K562 (cell line): ENCODE data around the gene MTERF4. TPM values are rescaled to one million over a fixed set of nuclear protein-coding genes. Genes with fewer than 3 reads are reported as not detected.

Source experiments
- CHCHD3 ChIP-seq: fragments of 250-450 bp; sonication (Bioruptor Pico); IDR thresholded peaks from 2 replicates; pipeline ENCODE4 v2.1.2; 2022; ENCODE audit warnings: mild to moderate bottlenecking
- HMGN3 ChIP-seq: IDR thresholded peaks from 2 replicates; pipeline ENCODE4 v1.6.1; 2011; ENCODE audit warnings: borderline replicate concordance, low read depth, mild to moderate bottlenecking, mixed read lengths, low read length; ENCODE audit not compliant: insufficient read length; ENCODE audit errors: extremely low read depth
- HNRNPLL ChIP-seq: fragments of 200-400 bp; formaldehyde crosslinking; IDR thresholded peaks from 2 replicates; pipeline ENCODE4 v1.6.1; 2017; ENCODE audit warnings: low read length, low read depth, mild to moderate bottlenecking; ENCODE audit not compliant: poor library complexity, severe bottlenecking
- KLF10 ChIP-seq: fragments of 250-450 bp; sonication (Bioruptor Pico); IDR thresholded peaks from 2 replicates; pipeline ENCODE4 v1.6.1; 2021; ENCODE audit warnings: matching md5 sums
- KLF16 ChIP-seq: IDR thresholded peaks from 2 replicates; pipeline ENCODE4 v1.6.1; 2016; ENCODE audit warnings: antibody characterized with exemption
- NCOA1 ChIP-seq: fragments of 450-650 bp; IDR thresholded peaks from 2 replicates; pipeline ENCODE4 v1.6.1; 2016; ENCODE audit warnings: low read depth
- PHF8 ChIP-seq: fragments of 200-600 bp; sonication (generic); IDR thresholded peaks from 2 replicates; pipeline ENCODE4 v1.6.1; 2012; ENCODE audit warnings: mixed run types, mild to moderate bottlenecking, inconsistent platforms, low read length, moderate library complexity, borderline replicate concordance
- POLR2A ChIP-seq: fragments of 450-650 bp; conservative IDR thresholded peaks from 2 replicates; pipeline ENCODE4 v1.6.1; 2016
- RBM17 ChIP-seq: fragments of 200-400 bp; formaldehyde crosslinking; IDR thresholded peaks from 2 replicates; pipeline ENCODE4 v1.6.1; 2017; ENCODE audit warnings: low read depth, mild to moderate bottlenecking, low read length, borderline replicate concordance
- TCF3 ChIP-seq: sonication (generic); formaldehyde crosslinking; IDR thresholded peaks from 2 replicates; pipeline ENCODE4 v1.4.0; 2020; ENCODE audit warnings: mild to moderate bottlenecking, missing genetic modification reagents
- ZNF124 ChIP-seq: sonication (generic); formaldehyde crosslinking; IDR thresholded peaks from 2 replicates; pipeline ENCODE4 v1.8.1; 2022; ENCODE audit warnings: missing genetic modification reagents
- ZNF134 ChIP-seq: fragments of 250-450 bp; sonication (Bioruptor Pico); conservative IDR thresholded peaks from 2 replicates; pipeline ENCODE4 v1.4.0; 2020
- ZNF583 ChIP-seq: fragments of 250-450 bp; sonication (Bioruptor Pico); IDR thresholded peaks from 2 replicates; pipeline ENCODE4 v1.4.0; 2020
- ZNF584 ChIP-seq: fragments of 200-800 bp; sonication (Bioruptor generic); IDR thresholded peaks from 2 replicates; pipeline ENCODE4 v1.6.1; 2016; ENCODE audit warnings: low read depth, mild to moderate bottlenecking, missing genetic modification characterization, missing compliant biosample characterization
- polyA plus RNA-seq, 8 experiments: library from polyadenylated mRNA; depleted of rRNA in 4 of 8; stranded (reverse) in 5 of 8; unstranded in 3 of 8; fragments of >200 nt; fragmentation: Nextera tagmentation in 2 of 8; fragmentation: Illumina TruSeq in 1 of 8; extraction: Ambion mirVana in 2 of 8; extraction: Trizol in 1 of 8; gene quantifications; 2 replicates each; pipeline versions ENCODE4 v1.2.1 to v1.2.3, GENCODE V29; 2011 to 2014; ENCODE audit warnings: inconsistent platforms in 1 of 8, missing spikeins in 1 of 8
- total RNA-seq, 7 experiments: library from RNA; depleted of rRNA in 6 of 7; stranded (reverse); fragments of >200 nt in 6 of 7; fragmentation: Illumina TruSeq in 2 of 7; extraction: Trizol in 2 of 7; gene quantifications; 2 replicates each; pipeline versions ENCODE4 v1.2.1 to v1.2.3, GENCODE V29; 2011 to 2021; ENCODE audit warnings: low replicate concordance in 1 of 7
- TF ChIP-seq, protein P1 (sequence below): sonication (generic); formaldehyde crosslinking; IDR thresholded peaks from 2 replicates; pipeline ENCODE4 v1.8.0; 2022; ENCODE audit warnings: mild to moderate bottlenecking, missing genetic modification reagents
- TF ChIP-seq, protein P2 (sequence below): fragments of 450-650 bp; IDR thresholded peaks from 2 replicates; pipeline ENCODE4 v1.6.1; 2016; ENCODE audit warnings: mild to moderate bottlenecking, moderate library complexity

The MTERF4 gene
- total and polyA plus RNA-seq, 9 of the 15 experiments (the other 6 are each of a cell fraction or from before 2014, with no cell fraction given), result 15.3 to 29.6 (median 21.2) TPM

- TF ChIP-seq PHF8, result no peak
- no peak for TF ChIP-seq KLF10 (CRISPR knock-in tag)
- TF ChIP-seq NCOA1, result no peak
- no peak for TF ChIP-seq ZNF583 (CRISPR knock-in tag)
- TF ChIP-seq TCF3 (CRISPR knock-in tag), result no peak
- no peak for TF ChIP-seq RBM17
- TF ChIP-seq KLF16, result no peak
- TF ChIP-seq ZNF134 (CRISPR knock-in tag), result no peak
- TF ChIP-seq HNRNPLL, result no peak
- no peak for TF ChIP-seq POLR2A
- no peak for TF ChIP-seq CHCHD3
- TF ChIP-seq, protein P1, sequence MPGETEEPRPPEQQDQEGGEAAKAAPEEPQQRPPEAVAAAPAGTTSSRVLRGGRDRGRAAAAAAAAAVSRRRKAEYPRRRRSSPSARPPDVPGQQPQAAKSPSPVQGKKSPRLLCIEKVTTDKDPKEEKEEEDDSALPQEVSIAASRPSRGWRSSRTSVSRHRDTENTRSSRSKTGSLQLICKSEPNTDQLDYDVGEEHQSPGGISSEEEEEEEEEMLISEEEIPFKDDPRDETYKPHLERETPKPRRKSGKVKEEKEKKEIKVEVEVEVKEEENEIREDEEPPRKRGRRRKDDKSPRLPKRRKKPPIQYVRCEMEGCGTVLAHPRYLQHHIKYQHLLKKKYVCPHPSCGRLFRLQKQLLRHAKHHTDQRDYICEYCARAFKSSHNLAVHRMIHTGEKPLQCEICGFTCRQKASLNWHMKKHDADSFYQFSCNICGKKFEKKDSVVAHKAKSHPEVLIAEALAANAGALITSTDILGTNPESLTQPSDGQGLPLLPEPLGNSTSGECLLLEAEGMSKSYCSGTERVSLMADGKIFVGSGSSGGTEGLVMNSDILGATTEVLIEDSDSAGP (CRISPR knock-in tag), result no peak
- no peak for TF ChIP-seq ZNF584
- no peak for TF ChIP-seq HMGN3
- TF ChIP-seq, protein P2, sequence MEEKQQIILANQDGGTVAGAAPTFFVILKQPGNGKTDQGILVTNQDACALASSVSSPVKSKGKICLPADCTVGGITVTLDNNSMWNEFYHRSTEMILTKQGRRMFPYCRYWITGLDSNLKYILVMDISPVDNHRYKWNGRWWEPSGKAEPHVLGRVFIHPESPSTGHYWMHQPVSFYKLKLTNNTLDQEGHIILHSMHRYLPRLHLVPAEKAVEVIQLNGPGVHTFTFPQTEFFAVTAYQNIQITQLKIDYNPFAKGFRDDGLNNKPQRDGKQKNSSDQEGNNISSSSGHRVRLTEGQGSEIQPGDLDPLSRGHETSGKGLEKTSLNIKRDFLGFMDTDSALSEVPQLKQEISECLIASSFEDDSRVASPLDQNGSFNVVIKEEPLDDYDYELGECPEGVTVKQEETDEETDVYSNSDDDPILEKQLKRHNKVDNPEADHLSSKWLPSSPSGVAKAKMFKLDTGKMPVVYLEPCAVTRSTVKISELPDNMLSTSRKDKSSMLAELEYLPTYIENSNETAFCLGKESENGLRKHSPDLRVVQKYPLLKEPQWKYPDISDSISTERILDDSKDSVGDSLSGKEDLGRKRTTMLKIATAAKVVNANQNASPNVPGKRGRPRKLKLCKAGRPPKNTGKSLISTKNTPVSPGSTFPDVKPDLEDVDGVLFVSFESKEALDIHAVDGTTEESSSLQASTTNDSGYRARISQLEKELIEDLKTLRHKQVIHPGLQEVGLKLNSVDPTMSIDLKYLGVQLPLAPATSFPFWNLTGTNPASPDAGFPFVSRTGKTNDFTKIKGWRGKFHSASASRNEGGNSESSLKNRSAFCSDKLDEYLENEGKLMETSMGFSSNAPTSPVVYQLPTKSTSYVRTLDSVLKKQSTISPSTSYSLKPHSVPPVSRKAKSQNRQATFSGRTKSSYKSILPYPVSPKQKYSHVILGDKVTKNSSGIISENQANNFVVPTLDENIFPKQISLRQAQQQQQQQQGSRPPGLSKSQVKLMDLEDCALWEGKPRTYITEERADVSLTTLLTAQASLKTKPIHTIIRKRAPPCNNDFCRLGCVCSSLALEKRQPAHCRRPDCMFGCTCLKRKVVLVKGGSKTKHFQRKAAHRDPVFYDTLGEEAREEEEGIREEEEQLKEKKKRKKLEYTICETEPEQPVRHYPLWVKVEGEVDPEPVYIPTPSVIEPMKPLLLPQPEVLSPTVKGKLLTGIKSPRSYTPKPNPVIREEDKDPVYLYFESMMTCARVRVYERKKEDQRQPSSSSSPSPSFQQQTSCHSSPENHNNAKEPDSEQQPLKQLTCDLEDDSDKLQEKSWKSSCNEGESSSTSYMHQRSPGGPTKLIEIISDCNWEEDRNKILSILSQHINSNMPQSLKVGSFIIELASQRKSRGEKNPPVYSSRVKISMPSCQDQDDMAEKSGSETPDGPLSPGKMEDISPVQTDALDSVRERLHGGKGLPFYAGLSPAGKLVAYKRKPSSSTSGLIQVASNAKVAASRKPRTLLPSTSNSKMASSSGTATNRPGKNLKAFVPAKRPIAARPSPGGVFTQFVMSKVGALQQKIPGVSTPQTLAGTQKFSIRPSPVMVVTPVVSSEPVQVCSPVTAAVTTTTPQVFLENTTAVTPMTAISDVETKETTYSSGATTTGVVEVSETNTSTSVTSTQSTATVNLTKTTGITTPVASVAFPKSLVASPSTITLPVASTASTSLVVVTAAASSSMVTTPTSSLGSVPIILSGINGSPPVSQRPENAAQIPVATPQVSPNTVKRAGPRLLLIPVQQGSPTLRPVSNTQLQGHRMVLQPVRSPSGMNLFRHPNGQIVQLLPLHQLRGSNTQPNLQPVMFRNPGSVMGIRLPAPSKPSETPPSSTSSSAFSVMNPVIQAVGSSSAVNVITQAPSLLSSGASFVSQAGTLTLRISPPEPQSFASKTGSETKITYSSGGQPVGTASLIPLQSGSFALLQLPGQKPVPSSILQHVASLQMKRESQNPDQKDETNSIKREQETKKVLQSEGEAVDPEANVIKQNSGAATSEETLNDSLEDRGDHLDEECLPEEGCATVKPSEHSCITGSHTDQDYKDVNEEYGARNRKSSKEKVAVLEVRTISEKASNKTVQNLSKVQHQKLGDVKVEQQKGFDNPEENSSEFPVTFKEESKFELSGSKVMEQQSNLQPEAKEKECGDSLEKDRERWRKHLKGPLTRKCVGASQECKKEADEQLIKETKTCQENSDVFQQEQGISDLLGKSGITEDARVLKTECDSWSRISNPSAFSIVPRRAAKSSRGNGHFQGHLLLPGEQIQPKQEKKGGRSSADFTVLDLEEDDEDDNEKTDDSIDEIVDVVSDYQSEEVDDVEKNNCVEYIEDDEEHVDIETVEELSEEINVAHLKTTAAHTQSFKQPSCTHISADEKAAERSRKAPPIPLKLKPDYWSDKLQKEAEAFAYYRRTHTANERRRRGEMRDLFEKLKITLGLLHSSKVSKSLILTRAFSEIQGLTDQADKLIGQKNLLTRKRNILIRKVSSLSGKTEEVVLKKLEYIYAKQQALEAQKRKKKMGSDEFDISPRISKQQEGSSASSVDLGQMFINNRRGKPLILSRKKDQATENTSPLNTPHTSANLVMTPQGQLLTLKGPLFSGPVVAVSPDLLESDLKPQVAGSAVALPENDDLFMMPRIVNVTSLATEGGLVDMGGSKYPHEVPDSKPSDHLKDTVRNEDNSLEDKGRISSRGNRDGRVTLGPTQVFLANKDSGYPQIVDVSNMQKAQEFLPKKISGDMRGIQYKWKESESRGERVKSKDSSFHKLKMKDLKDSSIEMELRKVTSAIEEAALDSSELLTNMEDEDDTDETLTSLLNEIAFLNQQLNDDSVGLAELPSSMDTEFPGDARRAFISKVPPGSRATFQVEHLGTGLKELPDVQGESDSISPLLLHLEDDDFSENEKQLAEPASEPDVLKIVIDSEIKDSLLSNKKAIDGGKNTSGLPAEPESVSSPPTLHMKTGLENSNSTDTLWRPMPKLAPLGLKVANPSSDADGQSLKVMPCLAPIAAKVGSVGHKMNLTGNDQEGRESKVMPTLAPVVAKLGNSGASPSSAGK, result no peak
- TF ChIP-seq ZNF124 (CRISPR knock-in tag), result no peak
These were observed 52.1 kb downstream of the MTERF4 start (continued) for GRCh38 chr2:241049739-241050623.
